Measurements from ENCODE around the gene CHST3.

- TF ChIP-seq CTCF (IDR thresholded peaks at IDR 0.05) (no peak), POLR2A (IDR thresholded peaks at IDR 0.05; ENCODE audit: low read depth) (no peak), POLR2AphosphoS5 (IDR thresholded peaks at IDR 0.05) (no peak)
These were observed 97.7 kb downstream of the CHST3 start for GRCh38 chr10:72061930-72062329.
